H1 (cell line): ENCODE measurements around the gene FIG4. TPM values are rescaled to one million over a fixed set of nuclear protein-coding genes. Genes with fewer than 3 reads are reported as not detected.

Experiments used
- CEBPB ChIP-seq: IDR thresholded peaks from 2 replicates; pipeline ENCODE4 v1.6.1; 2012; ENCODE audit warnings: low read depth, low read length
- JUND ChIP-seq: IDR thresholded peaks from 2 replicates; pipeline ENCODE4 v1.6.1; 2011; ENCODE audit warnings: mild to moderate bottlenecking, improper control_type of control experiment, low read length
- MAFK ChIP-seq: IDR thresholded peaks from 2 replicates; pipeline ENCODE4 v1.6.1; 2012; ENCODE audit warnings: low read depth, mild to moderate bottlenecking, improper control_type of control experiment, low read length
- NANOG ChIP-seq: IDR thresholded peaks from 2 replicates; pipeline ENCODE4 v1.6.1; 2011; ENCODE audit warnings: low read length, low read depth, mild to moderate bottlenecking, inconsistent platforms; ENCODE audit not compliant: insufficient read depth, poor library complexity, severe bottlenecking
- RXRA ChIP-seq: IDR thresholded peaks from 2 replicates; pipeline ENCODE4 v1.6.1; 2011; ENCODE audit warnings: low read depth, mild to moderate bottlenecking, low read length, moderate library complexity; ENCODE audit not compliant: insufficient read depth
- YY1 ChIP-seq: IDR thresholded peaks from 2 replicates; pipeline ENCODE4 v1.6.1; 2011; ENCODE audit warnings: low read depth, mild to moderate bottlenecking, low read length
- polyA plus RNA-seq, 7 experiments: library from polyadenylated mRNA; depleted of rRNA in 3 of 7; stranded (reverse) in 5 of 7; unstranded in 2 of 7; fragments of >200 nt in 5 of 7; fragments of 200-250 nt in 2 of 7; gene quantifications; 1 replicate in 5 of 7; 2 replicates in 1 of 7; 4 replicates in 1 of 7; pipeline versions ENCODE4 v1.2.1 to v1.2.3, GENCODE V29; 2011 to 2013; ENCODE audit warnings: missing spikeins in 2 of 7, mixed read lengths in 2 of 7
- total RNA-seq: library from RNA; stranded (reverse); fragmentation: NEBNext Ultra II Directional; extraction: Animal tissue kit (Norgen Biotek cat#: 25700); gene quantifications from 2 replicates; pipeline ENCODE4 v1.2.1, GENCODE V29; 2021

FIG4 gene
- total and polyA plus RNA-seq, 2 of the 8 experiments (the other 6 are each of a cell fraction or from before 2014, with no cell fraction given), result 11.8 to 21.9 TPM

- TF ChIP-seq CEBPB, result no peak
- TF ChIP-seq JUND, result no peak
- TF ChIP-seq RXRA, result no peak
- TF ChIP-seq NANOG, result no peak
- TF ChIP-seq YY1, result no peak
- TF ChIP-seq MAFK, result no peak
These were observed 125.6 kb downstream of the FIG4 start (continued) for GRCh38 chr6:109816452-109817374.
